ENCODE data around the gene JARID2.
"Not testable (repeated sequence)": the region's sequence is repeated elsewhere in the genome, so short reads cannot be mapped to it uniquely, and the experiment has no call there.

The JARID2 gene

DNA sequence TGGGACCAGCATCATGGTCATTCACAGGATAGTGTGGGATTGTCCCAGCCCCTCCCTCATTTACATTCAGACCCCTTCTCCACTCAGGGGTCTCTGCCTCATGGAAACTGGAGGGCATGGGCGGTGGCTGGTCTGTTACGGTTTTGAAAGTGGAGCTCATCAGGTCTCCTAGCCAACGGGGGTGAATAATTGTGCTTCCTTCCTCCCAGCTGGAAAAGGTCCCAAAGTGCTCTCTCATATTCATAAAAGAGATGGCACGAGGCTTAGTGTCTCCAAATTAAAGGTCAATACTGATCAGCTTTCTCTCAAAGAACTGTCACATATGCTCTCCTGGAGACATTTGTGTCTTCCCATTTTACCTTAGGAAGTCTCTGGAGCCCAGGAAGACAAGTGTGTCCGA lies 19.9 kb downstream of the JARID2 start:
- DNase-seq = no peak

DNA sequence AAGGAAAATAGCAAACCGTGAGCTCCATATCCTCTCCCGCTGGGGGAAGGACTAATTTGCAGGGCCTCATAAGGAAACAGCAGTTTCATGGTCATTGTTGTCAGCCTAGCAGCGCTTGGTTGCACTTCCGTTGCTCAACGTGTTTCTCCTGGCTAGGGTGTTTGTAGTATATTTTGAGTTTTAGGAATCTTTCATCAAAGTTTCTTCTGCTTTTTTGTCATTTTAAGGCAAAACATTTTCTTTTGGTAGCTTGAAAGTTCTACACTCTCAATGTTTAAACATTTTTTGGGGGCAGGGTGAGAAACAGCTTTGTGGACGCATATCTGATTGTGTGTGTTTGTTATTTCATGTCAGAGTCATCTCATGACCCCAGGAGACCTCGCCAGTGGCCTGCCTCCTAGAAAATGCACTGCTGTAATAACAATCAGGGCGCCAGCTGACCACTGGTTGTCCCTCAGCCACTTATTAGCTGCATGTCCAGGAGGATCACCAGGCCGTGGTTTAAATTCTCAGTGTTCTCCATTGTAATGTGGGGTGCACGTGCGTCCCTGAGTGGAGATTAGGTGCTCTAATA lies 20.6 kb downstream of the JARID2 start:
- peak in 1 of 2 donors; percentile 79 for DNase-seq

DNA sequence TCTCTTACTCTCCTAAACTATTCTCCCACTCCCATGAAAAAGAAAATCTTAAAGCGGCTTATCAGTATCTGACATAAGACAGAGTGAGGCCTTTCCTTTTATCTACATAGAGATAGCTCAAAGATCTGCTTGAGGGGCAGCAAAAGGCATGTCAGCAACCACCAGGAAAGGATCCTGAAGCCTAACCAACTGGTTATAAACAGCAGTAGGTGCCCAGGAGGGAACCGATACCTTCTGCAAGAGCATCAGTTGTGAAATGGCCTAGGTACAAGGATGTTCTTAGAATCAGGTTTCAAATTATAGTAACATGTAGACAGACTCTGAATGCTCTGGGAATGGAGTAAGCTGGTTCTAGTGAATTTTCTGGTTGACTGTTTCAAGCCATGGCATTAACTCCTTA lies 21.4 kb downstream of the JARID2 start:
- DNase-seq = no peak

DNA sequence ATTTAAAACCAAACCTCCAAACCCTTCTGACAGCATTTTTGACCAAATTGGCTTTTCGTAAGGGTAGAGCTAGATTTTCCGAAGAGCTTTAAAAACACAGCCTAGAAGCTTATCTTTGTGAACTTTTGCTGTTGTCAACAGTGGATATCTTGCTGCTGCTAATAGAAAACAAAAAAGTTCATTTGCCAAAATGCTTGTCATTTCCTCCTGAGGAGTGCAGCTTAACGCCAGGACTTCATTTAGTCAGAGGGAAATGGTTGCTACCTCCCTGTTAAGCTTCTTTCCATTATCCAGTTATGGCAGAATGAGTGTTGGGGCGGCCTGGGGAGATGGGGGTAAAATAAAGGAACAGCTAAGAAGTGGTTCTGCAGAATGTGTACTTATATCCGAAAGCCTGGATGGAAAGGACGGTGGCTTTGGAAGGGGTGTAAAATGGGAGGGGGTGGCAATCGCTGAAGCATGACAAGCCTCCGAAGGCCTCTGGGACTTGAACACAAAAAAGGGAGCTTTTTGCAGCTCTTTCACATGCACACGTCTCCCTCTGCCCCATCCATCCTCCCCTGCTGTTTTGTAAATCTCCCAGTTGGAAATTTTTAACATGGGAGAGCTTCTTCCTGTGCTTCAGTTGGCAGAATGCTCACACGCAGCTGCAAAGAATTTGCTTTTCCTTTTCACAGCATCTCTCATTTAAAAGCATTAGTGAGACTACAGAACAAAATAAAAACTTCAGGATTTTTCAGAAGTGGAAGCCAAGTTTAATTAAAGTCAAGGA lies 22.5 kb downstream of the JARID2 start:
- no peak for DNase-seq

DNA sequence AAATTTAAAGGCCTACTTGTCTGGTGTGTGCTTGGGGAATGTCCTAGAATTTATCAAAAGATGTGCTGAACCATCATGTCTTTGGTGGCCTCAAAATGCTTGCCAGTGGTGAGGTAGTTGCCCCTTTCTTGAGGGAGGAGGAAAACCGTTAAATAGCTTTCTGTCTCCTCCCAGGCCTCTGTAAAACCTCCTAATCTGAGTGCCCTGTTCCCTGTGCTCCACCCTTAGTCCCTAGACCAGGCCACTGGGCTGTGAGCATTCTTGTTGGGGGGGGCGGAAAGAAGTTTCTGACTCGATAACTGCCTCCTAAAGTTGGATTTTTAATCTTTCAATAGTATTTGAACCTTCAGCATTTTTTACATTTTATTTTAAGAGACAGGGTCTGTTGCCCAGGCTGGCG lies 23.1 kb downstream of the JARID2 start:
- DNase-seq = no peak

DNA sequence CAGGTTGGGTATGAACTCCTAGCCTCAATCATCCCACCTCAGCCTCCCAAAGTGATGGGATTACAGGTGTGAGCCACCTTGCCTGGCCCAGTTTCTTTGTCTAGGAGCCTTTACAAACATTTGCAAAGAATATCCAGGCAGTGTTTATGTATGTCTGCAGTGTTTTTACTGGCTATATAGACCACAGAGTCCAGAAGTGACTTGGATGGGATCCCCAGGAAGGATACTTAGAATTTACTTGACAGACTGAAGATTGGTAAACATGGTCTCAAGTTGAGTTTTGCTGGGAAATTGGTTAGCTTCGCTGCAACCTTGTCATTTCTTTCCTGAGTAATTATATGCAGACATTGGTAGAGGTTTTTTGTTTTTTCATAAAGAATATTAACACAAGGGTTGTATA lies 23.8 kb downstream of the JARID2 start:
- no peak for DNase-seq

DNA sequence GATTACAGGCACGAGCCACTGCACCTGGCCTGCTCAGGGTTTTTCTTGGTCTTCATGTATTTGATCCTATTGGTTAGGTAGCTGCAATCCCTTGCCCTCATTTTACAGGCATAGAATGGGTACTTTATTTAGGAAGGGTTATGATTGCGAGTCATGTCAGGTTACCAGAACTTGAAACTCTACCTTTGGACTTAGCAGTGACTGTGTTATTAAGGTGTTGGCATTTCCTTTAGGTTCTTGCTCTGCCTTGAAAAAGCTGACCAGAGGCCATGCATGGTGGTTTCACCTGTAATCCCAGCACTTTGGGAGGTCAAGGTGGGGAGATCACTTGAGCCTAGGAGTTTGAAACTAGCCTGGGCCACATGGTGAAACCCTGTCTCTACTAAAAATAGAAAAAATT lies 24.5 kb downstream of the JARID2 start:
- no peak for DNase-seq

DNA sequence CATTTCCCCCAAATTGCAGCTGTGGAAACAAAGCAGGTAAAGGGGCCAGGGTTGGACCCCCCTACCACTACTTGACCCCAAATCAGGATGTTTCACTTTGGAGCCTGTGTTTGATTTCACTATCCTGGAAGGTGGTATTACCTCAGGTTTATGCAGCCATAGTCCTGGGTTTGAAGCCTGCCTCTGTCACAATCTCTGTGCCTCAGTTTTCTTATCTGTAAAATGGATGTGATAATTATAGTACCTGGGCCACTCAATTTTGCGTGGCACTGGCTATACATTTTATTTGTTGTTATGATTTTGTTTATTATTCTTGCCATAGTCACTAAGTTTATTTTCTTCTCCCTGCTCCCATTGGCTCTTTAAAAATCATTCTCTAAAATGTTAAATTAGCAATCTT lies 26.7 kb downstream of the JARID2 start:
- no peak for DNase-seq

DNA sequence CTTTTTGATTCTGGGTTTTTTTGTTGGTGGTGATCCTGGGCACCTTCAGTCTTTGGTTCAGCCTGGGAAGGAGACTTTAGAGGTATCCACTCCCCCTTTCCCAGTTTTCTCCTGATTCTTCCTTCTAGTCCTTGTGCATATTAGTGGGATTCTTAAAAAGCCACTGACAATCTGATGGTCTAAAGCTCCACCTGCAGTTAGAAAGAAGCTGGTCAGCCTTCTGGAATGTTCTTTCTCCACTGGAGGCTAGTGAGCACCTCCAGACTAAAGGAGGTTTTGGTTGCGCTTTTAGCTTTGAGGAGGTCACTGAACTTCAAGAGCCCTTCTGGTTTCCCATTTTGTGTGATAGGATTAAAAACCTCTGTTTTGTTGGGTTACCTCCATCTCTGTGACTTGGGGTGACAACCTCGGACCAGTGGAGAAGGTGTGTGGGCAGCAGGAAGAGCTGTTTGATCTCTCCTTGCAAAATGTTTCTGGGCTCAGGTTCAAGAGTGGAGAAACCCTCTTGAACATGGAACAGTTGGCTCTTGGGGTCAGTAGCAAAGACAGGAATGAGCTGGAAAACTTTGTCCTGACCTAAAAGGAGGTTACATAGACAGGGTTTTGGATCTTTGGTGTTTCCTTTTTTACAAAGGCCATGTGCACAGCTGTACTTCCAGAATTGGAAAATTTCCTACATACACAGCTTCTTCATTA lies 29.0 kb downstream of the JARID2 start:
- DNase-seq = no peak

DNA sequence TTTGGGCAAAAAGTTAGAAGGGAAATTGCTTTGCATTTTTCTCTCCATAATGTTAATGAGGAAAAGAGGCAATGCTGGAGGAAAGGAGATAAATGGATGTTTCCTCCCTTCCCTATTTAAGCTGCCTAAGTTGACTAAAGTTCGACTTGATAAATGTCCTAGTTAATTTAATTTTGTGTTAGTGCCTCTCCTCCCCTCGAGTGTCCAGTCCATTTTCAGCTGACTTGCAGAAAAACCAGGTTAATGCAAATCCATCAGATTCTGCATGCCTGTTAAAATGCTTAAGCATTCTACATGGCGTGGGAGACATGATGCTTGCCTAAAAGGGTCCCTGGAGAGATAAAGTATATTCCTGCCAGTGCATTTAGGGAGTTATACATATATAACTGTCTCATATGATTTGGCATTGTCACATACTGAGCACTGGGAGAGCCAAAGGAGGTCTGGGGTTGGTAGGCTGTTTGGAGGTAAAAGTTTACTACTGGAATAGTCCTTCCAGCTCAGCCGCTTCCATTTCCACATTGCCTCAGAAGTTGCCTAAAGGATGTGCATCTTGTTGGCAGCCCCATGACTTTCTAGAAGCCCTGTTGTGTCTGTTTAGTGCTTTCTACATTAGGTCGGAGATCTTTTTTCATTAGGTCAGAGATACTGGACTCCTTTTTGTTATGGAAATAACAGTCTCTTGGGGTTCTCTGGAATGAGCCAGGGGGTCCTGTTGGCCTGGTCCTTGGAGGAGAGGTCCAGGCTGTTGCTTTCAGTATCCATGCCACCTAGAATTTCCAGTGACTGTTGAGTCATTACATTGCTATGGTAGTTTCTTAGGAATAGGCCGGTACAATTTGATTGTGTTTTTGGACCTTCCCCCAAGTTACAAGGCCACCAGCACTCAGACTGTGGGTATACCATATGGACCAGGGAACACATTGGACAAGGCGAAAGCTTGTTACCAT lies 30.4 kb downstream of the JARID2 start:
- no peak for DNase-seq

DNA sequence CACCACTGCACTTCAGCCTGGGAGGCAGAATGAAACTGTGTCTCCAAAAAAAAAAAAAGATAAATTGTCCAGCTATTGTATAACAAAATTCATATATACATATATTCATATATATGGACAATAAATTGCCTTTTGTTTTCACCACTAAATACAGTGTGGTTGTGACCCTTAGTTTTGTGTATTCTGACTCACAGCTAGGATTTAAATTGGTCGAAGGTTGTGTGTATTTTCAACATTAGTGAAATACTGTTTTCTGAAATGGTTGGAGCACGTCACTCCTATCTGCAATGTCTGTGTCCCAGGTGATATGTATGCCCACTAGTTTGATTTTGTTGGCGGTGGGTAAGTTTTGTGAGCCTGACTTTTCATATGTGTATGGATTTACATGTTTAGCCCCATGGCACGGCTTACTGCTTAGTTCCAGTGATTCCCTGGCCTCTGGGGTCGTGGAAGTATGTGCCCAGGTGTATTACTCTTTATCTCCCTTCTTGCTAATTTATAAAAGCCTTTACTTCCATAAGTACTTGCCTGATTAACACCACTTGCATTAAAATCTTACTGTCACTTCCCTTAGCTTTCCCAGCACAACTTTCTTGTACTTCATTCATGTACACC lies 33.3 kb downstream of the JARID2 start:
- no peak for DNase-seq

DNA sequence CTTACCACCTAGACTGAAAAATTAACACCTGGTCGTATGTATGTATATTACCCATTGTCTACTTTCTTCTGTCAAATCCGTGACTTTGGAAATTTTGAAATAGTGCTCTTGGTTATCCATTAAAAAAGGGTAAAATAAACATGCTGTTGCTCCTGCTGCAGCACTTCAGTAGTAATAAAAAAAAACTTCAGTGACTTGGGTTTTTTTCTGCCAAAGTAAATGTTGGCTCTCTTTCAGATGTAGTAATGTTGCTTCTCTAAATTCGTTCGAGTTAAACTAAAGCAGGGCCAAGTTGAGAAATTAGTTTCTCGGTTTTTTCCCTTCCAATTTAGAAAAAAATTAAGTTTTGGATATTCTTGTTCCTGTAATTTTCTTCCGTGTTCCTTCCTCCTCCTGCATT lies 34.2 kb downstream of the JARID2 start:
- no peak for DNase-seq

DNA sequence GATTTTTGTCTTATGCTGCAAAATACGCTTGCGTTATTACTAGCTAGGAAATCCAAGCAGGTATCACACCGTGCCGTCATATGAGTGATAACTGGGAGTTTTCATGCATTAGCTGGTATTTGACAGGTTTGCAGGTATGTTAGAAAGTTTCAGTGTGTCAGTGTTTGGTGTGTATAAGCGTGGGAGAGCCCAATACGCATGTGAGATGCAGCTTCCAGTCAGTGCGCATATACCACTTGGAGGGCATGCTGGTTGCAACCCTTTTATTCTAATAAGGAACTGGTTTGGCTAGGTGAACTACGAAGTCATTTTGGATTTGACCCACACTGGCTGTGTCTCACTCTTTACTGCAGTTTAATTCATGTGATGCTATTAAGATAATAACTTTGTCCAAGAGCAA lies 35.1 kb downstream of the JARID2 start:
- no peak for DNase-seq

DNA sequence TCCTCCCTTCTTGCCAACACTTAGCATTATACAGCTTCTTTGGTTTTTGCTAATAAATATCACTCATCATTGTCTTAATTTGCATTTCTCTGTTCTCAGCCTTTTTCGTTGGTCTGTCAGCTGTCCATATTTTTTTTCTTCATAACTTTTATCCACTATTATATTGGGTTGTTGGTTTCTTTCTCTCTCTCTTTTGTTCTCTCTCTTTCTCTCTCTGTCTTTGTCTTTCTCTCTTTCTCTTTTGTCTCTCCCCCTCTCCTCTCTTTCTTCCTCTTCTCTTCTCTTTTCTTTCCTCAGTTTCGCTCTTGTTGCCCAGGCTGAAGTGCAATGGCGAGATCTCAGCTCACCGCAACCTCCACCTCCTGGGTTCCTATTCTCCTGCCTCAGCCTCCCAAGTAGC lies 36.5 kb downstream of the JARID2 start:
- no peak for DNase-seq

DNA sequence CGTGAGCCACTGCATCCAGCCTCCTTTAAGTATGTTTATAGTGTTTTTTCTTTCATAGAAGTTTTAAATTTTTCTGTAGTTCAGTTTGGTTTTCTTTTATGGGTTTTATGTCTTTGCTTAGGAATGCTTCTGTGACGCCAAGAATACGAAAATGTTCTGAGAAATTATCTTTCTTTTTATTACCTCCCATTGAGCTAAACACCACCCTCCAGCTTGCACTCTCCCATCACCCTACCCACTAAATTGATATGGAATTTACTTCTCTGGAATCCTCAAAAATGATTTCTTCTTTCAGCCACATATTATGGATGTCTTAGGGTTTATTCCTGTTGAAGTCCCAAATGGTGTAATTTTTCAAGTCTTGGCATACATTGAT lies 38.1 kb downstream of the JARID2 start:
- DNase-seq = no peak

DNA sequence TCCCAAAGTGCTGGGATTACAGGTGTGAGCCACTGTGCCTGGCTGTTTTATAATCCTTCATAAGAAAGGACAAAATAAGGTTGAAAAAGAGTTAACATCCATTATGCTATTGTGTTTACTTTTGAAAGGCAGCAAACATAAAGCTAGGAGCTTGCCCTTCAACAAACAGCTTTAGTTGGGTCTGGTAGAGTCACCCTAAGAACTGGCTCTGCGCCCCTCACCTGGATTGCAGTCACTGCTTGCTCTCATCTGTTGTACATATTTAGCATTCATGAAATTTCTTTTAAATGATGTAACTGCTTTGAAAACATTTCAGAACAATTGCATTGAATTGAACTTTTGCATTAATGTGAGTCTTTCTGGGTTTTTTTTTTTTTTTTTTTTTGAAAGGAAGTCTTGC lies 38.9 kb downstream of the JARID2 start:
- DNase-seq = no peak

DNA sequence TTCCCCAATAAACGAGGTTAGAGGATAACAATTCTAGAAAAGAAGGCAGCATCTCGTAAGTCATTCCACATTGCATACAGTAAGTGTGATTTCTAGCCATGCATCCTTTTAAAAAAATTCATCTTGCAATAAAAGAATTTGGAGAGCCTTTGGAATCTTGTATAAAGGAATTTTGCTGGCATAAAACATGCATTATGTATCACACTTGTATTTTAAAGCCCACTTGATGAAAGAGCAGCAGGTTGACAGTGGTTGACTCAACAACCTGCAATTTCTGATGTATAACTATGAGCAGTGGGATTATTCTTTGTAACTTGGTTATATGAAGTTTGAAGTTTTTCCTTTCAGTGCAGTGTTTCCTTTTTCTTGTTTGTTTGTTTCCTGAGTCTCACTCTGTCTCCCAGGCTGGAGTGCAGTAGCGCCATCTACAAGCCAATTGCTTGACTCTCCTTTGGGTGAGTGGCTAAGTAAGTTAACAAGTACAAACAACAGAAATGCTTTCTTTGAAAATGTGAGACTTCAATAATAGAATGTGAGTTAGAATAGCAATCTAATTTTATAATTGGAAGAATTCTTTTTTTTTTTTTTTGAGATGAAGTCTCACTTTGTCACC lies 39.9 kb downstream of the JARID2 start:
- peak in 1 of 2 donors; percentile 29 for DNase-seq

DNA sequence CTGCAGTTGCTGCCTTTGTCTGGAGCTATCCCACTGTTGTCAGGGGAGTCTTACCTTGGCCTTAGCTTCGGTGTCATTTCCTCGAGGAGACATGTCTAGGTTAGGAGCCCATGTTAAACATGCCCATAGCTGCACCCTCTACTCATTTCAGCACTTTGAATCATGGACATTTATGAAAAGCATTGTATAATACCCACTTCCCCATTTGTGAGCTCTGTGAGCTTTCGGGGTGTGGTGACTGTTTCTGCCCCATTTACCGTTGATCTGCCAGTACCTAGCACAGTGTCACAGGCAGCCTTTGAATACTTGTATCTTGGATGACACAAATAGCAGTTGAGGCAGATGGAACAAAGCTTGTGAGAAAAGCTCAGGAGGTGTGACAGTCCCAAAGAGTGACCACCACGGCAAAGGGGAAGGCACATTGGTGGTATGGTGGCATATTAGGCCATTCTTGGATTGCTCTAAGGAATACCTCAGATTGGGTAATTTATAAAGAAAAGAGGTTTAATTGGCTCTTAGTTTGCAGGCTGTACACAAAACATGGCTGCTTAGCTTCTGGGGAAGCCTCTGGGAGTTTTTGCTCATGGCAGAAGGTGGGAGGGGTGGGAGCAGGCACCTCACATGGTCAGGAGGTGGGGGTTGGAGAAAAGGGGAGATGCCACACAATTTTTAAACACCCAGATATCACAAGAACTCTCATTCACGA lies 42.0 kb downstream of the JARID2 start:
- peak in 1 of 2 donors; percentile 71 for DNase-seq

DNA sequence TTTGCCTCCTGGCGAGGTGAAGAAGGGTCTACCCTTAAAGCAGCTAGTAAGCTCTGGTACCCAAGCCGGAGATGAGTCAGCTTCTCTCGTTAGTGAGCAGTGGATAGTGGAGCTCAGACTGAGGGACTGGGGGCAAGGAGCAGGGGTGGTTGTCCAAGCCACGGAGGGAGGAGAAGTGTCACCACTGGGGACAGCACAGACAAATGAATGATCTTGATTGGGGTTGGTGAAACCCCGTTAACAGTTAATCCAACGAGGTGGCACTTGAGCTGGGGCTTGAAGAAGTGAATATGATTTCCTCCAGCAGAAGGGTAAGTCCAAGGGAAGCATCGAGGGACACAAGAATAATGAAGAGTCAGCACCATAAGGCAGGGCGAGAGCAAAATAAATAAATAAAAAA lies 43.0 kb downstream of the JARID2 start:
- DNase-seq = no peak

DNA sequence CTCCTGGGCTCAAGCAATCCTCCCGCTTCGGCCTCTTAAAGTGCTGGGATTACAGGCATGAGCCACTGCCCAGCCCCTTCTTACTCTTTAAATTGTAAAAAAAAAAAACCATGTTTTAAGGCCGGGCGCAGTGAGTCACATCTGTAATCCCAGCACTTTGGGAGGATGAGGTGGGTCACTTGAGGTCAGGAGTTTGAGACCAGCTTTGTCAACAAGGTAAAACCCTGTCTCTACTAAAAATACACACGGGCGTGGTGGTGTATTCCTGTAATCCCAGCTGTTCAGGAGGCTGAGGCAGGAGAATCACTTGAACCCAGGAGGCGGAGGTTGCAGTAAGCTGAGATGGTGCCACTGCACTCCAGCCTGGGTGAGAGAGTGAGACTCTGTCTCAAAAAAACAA lies 43.6 kb downstream of the JARID2 start:
- not testable (repeated sequence) for DNase-seq

DNA sequence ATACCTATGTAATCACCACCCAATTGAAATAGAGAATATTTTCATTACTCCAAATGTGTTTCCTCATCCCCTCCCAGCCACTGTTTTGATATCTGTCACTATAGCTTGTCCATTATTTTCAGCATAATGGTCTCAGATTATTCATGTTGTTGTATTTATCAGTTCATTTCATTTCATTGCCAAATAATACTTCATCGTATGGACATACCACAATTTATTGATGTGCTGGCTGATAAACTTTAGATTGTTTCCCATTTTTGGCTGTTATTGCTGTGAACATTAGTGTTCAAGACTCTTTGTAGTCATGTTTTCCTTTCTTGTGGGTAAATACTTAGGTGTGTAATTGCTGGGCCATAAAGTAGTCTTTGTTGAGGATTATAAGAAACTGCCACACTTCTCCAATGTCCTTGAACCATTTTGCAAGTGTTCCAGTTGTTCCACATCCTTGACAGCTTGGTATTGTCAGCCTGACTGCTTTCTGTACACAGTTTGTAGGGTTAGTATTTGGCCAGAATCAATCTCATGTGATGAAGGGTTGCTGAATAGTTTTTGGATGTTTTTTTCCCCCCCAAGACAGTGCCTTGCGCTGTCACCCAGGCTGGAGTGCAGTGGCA lies 44.3 kb downstream of the JARID2 start:
- DNase-seq = no peak

Measured in bone marrow (tissue), 2 donors.